HepG2 (cell line): Measurements from ENCODE around the gene EWSR1. TPM values are rescaled to one million over a fixed set of nuclear protein-coding genes. Genes with fewer than 3 reads are reported as not detected.

Experiments used
- ATF1 ChIP-seq: IDR thresholded peaks from 2 replicates; pipeline ENCODE4 v1.6.1; 2016; ENCODE audit warnings: mild to moderate bottlenecking, control low read depth
- ATRX ChIP-seq: sonication (generic); formaldehyde crosslinking; IDR thresholded peaks from 2 replicates; pipeline ENCODE4 v1.4.0; 2020; ENCODE audit warnings: missing genetic modification reagents, borderline replicate concordance
- BRCA1 ChIP-seq: sonication (generic); formaldehyde crosslinking; IDR thresholded peaks from 2 replicates; pipeline ENCODE4 v1.4.0; 2020; ENCODE audit warnings: missing genetic modification reagents
- ELF1 ChIP-seq: sonication (generic); formaldehyde crosslinking; IDR thresholded peaks from 2 replicates; pipeline ENCODE4 v1.4.0; 2020; ENCODE audit warnings: missing genetic modification reagents
- HDAC6 ChIP-seq: fragments of 200-600 bp; sonication (generic); IDR thresholded peaks from 2 replicates; pipeline ENCODE4 v1.7.0; 2017; ENCODE audit warnings: mild to moderate bottlenecking, antibody characterized with exemption, low read length, low read depth
- HNRNPLL ChIP-seq: fragments of 200-400 bp; formaldehyde crosslinking; IDR thresholded peaks from 2 replicates; pipeline ENCODE4 v1.6.1; 2017; ENCODE audit warnings: mild to moderate bottlenecking, low read depth, low read length; ENCODE audit not compliant: poor library complexity, severe bottlenecking
- ISX ChIP-seq: sonication (generic); formaldehyde crosslinking; conservative IDR thresholded peaks from 2 replicates; pipeline ENCODE4 v1.5.0; 2020; ENCODE audit warnings: missing genetic modification reagents
- MED13 ChIP-seq: sonication (generic); formaldehyde crosslinking; IDR thresholded peaks from 2 replicates; pipeline ENCODE4 v1.5.0; 2020; ENCODE audit warnings: missing genetic modification reagents
- NCOA2 ChIP-seq: sonication (generic); formaldehyde crosslinking; IDR thresholded peaks from 2 replicates; pipeline ENCODE4 v1.8.0; 2022; ENCODE audit warnings: inconsistent platforms
- NFYC ChIP-seq: IDR thresholded peaks from 2 replicates; pipeline ENCODE4 v1.6.1; 2016; ENCODE audit warnings: missing genetic modification reagents, missing compliant biosample characterization
- NR2F1 ChIP-seq, 2 experiments: fragments of 450-650 bp in 1 of 2; formaldehyde crosslinking in 1 of 2; IDR thresholded peaks; 2 replicates each; pipeline versions ENCODE4 v1.5.0 to v1.6.1; 2016 to 2020; ENCODE audit warnings: mild to moderate bottlenecking in 1 of 2, missing compliant biosample characterization in 1 of 2, missing genetic modification reagents in 1 of 2, moderate library complexity in 1 of 2
- SNAPC2 ChIP-seq: sonication (generic); formaldehyde crosslinking; IDR thresholded peaks from 2 replicates; pipeline ENCODE4 v1.8.1; 2022; ENCODE audit warnings: mild to moderate bottlenecking, missing genetic modification reagents
- ZFP36L1 ChIP-seq: sonication (generic); formaldehyde crosslinking; IDR thresholded peaks from 2 replicates; pipeline ENCODE4 v1.8.0; 2022; ENCODE audit warnings: mild to moderate bottlenecking, missing genetic modification reagents, moderate library complexity
- ZNF296 ChIP-seq: sonication (generic); formaldehyde crosslinking; conservative IDR thresholded peaks from 2 replicates; pipeline ENCODE4 v1.5.0; 2020; ENCODE audit warnings: mild to moderate bottlenecking, missing genetic modification reagents
- ZNF318 ChIP-seq: sonication (generic); formaldehyde crosslinking; IDR thresholded peaks from 2 replicates; pipeline ENCODE4 v1.4.0; 2020; ENCODE audit warnings: mild to moderate bottlenecking, missing genetic modification reagents
- ZNF703 ChIP-seq: sonication (generic); formaldehyde crosslinking; IDR thresholded peaks from 2 replicates; pipeline ENCODE4 v1.5.1; 2020; ENCODE audit warnings: missing genetic modification reagents, mild to moderate bottlenecking, moderate library complexity, borderline replicate concordance
- ZNF766 ChIP-seq: sonication (generic); formaldehyde crosslinking; IDR thresholded peaks from 2 replicates; pipeline ENCODE4 v1.5.0; 2020; ENCODE audit warnings: missing genetic modification reagents, borderline replicate concordance
- ZNF788 ChIP-seq: sonication (generic); formaldehyde crosslinking; IDR thresholded peaks from 2 replicates; pipeline ENCODE4 v1.5.0; 2020; ENCODE audit warnings: mild to moderate bottlenecking, missing genetic modification reagents, borderline replicate concordance
- ZNF850 ChIP-seq: sonication (generic); formaldehyde crosslinking; conservative IDR thresholded peaks from 2 replicates; pipeline ENCODE4 v1.9.0; 2021; ENCODE audit warnings: mild to moderate bottlenecking, missing genetic modification reagents
- ZSCAN29 ChIP-seq: sonication (generic); formaldehyde crosslinking; conservative IDR thresholded peaks from 2 replicates; pipeline ENCODE4 v1.4.0; 2020; ENCODE audit warnings: mild to moderate bottlenecking, missing genetic modification reagents
- polyA plus RNA-seq, 8 experiments: library from polyadenylated mRNA; depleted of rRNA in 3 of 8; stranded (reverse) in 7 of 8; unstranded in 1 of 8; fragments of >200 nt; fragmentation: Illumina TruSeq in 4 of 8; extraction: Trizol in 4 of 8; gene quantifications; 2 replicates each; pipeline versions ENCODE4 v1.2.1 to v1.2.3, GENCODE V29; 2011 to 2016; ENCODE audit warnings: low read depth in 4 of 8, missing spikeins in 1 of 8, mixed read lengths in 1 of 8; ENCODE audit not compliant: insufficient read depth in 1 of 8
- total RNA-seq, 5 experiments: library from RNA; depleted of rRNA; stranded (reverse); fragments of >200 nt; fragmentation: Illumina TruSeq; extraction: Trizol; gene quantifications; 2 replicates each; pipeline ENCODE4 v1.2.3, GENCODE V29; 2016; ENCODE audit warnings: low read depth in 1 of 5
- TF ChIP-seq, protein P1 (sequence below): IDR thresholded peaks from 2 replicates; pipeline ENCODE4 v1.6.1; 2016

The EWSR1 gene
- total and polyA plus RNA-seq, 2 of the 13 experiments (the other 11 are each of a cell fraction or from before 2014, with no cell fraction given), result 211 to 326 TPM

DNA sequence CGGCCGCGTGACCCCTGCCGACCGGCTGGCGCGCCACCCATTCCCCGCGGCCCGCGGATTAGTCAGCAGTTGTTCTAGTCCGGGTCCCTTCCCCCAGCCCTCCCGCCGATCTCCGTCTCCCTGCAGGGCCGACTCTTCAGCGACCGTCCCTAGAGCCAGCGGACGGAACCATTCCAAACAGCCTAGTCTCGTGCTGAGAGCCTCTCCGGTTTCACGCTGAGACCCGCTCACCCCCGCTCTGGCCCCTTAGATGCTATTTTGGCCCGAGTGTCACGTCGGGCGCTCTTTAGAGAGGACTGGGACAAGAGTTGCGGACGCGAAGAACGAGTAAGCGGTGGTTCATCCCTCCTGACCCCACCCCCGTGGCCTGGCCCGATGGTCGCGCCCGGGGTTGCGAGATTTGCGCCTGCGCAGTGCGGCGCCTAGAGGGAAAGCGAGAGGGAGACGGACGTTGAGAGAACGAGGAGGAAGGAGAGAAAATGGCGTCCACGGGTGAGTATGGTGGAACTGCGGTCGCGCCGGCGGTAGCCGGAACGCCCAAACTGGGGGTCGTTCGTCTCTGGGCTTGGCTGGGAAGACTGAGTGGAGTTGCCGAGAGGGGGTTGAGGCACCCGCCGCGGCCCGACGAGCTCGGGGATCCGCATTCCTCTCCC, at the start of gene EWSR1, which contains the start of gene RHBDD3 (continued):
- TF ChIP-seq ZNF703 (CRISPR knock-in tag) (0 out of 2 replicates have a peak, but pooled peaks have one; percentile 14), HDAC6 (no peak), NR2F1 (CRISPR knock-in tag; IDR thresholded peaks at IDR 0.05) (peak in 1 of 2 experiments; percentile 72; a peak in 2 of 4 replicates), ZNF850 (CRISPR knock-in tag) (no peak), ISX (no peak), NCOA2 (CRISPR knock-in tag) (no peak), MED13 (CRISPR knock-in tag) (0 out of 2 replicates have a peak, but pooled peaks have one; percentile 27), ZSCAN29 (CRISPR knock-in tag) (peak; percentile 81; the same call in 1 of the 2 replicates), ELF1 (CRISPR knock-in tag) (peak; percentile 19; the same call in 1 of the 2 replicates), ZNF788 (CRISPR knock-in tag) (no peak; the same call in 1 of the 2 replicates), HNRNPLL (peak; percentile 71), ZNF766 (no peak; the same call in 1 of the 2 replicates), ATRX (CRISPR knock-in tag) (no peak), ATF1 (no peak), SNAPC2 (CRISPR knock-in tag) (no peak), NFYC (CRISPR knock-in tag) (0 out of 2 replicates have a peak, but pooled peaks have one; percentile 21), ZFP36L1 (peak; percentile 47; the same call in 1 of the 2 replicates), ZNF296 (CRISPR knock-in tag) (no peak; the same call in 1 of the 2 replicates), ZNF318 (no peak), BRCA1 (CRISPR knock-in tag) (no peak)
- TF ChIP-seq, protein P1, sequence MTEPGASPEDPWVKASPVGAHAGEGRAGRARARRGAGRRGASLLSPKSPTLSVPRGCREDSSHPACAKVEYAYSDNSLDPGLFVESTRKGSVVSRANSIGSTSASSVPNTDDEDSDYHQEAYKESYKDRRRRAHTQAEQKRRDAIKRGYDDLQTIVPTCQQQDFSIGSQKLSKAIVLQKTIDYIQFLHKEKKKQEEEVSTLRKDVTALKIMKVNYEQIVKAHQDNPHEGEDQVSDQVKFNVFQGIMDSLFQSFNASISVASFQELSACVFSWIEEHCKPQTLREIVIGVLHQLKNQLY (CRISPR knock-in tag), result peak; percentile 13; the same call in 1 of the 2 replicates
